Activated CD8-positive, alpha-beta memory T cell treated with anti-CD3 and anti-CD28 coated beads for 48 hours (primary cell): ENCODE results near the gene FNIP1.
"Not testable (repeated sequence)": the region's sequence is repeated elsewhere in the genome, so short reads cannot be mapped to it uniquely, and the experiment has no call there.

Source experiments
- DNase-seq, 3 experiments: peaks; one replicate each; pipeline ENCODE4 v3.0.0-alpha.2; 2020; ENCODE audit warnings: low read depth in 2 of 3, low spot score in 2 of 3

FNIP1 gene

GRCh38 chr5:131693894-131694293, 102.9 kb downstream of the FNIP1 start:
- no peak for DNase-seq

DNA sequence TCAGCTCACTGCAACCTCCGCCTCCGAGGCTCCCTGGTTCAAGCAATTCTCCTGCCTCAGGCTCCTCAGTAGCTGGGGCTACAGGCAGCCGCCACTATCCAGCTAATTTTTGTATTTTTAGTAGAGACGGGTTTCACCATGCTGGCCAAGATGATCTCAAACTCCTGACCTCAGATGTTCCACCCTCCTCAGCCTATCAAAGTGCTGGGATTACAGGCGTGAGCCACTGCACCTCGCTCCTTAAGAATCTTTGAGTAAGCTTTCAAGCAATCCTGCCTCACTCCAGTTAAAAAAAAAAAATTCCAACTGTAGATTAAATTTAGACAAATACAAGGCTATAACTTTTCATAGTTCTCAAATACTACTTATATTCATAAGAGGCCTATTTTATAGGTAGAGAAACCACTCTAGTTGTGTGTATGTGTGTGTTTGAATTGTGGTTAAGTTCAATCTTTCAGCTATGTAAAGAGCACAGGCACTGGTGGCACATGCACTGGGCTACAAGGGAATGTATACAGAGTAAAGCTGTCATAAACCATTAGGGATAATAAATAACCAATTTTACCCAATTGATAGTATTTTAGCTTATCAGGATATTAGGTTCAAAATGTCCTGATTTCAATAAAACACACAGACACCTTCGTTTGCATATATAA, 111.2 kb downstream of the FNIP1 start:
- no peak for DNase-seq

DNA sequence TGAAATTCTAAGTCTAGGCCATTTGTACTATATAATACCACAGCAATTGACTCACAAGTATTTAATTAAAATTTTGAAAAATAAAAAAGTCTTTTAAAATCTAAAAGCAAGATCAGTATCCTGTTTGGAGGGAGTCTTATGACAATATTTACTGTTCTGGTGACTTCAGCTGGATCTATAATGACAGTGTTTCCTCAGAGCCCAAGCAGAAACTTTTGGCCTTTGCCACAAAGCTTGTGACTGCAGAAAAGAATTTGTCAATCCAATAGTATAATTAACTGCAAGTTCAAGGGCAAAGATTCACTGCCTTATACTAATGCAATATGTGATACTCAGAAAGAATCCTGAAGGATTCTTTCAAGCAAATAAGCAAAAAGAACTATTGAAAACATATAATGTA, 112.2 kb downstream of the FNIP1 start:
- no peak for DNase-seq

GRCh38 chr5:131684051-131684450, 112.8 kb downstream of the FNIP1 start:
- DNase-seq: no peak

DNA sequence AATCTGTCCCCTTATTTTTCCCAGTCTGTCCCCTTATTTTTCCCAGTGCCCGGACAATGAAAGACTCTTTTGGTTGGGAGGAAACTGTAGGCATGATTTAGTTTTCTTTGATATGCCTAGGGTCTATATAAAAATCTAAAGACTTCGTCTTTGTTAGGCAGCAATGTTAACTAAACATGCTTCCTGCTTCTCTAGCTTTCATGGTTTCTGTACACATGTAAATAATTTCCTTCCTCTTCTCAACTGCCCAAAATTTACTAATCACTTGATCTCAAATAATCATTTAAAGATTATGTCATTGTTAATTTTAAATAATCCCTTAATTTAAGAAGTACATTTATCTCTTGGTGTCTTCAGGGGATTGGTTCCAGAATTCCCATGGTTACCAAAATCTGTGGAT, 114.0 kb downstream of the FNIP1 start:
- no peak for DNase-seq

DNA sequence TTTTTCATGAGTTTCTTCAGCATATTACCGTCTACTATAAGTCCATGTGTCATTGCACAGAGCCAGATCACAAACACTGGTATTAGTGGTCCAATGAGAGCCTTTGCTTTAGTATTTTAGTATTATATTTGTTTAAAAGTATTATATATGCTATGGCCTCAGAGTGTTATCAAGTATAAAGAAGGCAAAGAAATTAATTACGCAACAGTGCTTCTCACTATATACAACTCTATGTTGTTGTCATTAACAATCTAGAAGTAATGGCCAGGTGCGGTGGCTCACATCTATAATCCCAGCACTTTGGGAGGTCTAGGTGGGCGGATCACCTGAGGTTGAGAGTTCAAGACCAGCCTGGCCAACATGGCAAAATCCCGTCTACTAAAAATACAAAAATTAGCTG, 114.6 kb downstream of the FNIP1 start:
- DNase-seq: no peak

DNA sequence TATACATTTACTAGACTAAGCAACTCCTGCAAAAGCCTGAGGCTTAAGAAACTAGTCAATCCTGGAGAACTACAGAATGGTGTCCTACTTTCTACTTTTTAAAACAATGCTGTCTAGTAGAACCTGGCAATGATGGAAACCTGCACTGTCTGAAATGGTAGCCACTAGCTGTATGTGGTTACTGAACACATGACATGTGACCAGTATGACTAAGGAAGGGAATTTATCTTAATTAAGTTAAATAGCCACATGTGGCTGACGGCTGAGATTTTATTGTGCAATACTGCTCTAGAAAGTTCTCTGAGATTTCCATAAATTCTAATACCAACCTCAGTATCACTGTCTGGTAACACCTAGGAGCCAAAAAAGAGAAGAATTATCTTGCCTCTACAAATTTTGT, 116.9 kb downstream of the FNIP1 start:
- DNase-seq: no peak

DNA sequence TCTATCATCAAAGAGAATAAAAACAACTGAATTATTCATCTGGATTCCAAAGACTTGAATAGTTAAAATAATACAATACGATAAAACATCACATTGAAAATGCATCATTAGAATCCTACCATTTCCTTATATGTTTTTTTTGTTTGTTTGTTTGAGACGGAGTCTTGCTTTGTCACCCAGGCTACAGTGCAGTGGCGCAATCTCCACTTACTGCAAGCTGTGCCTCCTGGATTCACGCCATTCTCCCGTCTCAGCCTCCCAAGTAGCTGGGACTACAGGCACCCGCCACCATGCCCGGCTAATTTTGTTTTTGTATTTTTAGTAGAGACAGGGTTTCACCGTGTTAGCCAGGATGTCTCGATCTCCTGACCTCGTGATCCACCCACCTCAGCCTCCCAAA, 118.5 kb downstream of the FNIP1 start:
- DNase-seq: not testable (repeated sequence)

GRCh38 chr5:131677115-131677514, 119.7 kb downstream of the FNIP1 start:
- DNase-seq: no peak

DNA sequence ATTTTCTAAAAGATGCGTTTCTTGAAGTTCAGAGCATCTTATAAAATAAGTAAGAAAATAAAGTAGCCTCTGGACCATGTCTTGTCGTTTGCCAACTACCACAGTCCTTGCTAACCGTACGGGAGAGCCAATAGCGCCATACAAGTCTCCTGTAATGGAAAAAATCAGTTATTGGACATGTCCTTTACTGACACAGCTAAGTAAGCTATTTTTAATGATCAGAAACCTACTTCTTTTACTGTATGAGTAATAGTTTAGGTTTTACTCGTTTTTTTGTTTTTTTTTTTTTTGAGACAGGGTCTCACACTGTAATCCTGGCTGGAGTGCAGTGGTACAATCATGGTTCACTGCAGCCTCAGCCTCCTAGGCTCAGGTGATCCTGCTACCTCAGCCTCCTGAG, 124.0 kb downstream of the FNIP1 start:
- no peak for DNase-seq

- no peak for DNase-seq
These were observed 124.7 kb downstream of the FNIP1 start for GRCh38 chr5:131671994-131672655.

DNA sequence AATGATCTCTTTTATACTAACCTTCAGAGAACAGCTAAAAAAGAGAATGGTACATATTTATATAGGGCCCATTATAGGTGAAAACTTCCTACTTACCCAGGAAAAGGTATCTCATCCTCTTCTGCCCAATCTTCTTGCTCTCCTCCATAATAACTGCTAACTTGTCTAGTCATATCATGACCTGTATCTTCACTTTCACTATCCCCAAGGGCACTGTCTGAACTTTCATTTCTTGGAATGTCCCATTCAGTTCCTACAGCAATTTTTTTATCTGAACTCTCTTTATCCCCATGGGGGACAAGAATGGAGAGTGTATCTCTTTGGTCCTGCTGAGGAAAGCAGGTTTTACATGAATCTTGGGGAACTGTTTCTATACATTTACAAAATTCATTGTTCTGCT, 125.4 kb downstream of the FNIP1 start:
- no peak for DNase-seq

DNA sequence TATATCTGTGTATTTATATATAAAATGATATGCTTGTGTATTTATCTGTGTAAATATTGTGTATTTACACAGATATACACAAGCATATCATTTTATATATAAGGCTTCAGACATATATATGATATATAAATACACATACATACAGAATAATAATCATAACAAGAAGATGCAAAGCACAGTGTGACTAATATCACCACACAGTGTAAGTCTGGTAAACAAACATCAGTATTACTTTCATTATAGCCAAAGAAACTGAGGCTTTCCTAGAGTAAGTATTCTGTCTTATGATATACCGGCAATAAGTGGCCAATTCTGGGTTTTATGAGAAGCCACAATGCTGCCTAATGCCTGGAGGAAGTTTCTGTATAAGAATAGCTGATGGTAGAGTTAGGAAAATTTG, 131.9 kb downstream of the FNIP1 start:
- DNase-seq: no peak

DNA sequence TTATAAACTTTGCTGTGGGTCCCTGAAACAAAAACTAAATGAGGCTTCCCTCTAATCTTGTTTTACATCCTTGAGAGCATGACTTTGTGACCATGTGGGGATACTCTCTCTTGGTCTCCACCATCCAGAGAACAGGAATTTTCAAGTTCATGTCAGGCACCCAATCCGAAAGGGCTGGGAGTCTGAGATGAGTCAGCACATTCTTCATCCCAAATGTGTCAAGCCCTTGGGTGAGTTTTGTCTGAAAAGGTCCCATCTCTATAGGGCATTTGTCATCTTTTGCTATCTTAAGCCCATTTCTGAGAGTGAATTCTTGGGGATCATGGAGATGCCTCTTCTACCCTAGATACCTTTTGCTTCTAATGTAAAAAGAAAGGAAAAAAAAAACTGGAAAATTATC, 134.9 kb downstream of the FNIP1 start:
- no peak for DNase-seq

- DNase-seq: no peak
These were observed 137.0 kb downstream of the FNIP1 start for GRCh38 chr5:131659841-131660240.

DNA sequence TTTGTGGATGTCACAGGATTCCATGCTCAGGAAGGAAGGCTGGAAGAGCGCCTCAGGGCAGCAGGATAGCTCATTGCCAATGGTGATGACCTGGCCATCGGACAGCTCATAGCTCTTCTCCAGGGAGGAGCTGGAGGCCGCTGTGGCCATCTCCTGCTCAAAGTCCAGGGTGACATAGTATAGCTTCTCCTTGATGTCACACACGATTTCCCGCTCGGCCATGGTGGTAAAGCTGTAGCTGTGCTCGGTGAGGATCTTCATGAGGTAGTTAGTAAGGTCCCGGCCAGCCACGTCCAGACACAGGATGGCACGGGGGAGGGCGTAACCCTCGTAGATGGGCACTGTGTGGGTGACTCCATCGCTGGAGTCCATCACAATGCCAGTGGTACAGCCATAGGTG, 137.5 kb downstream of the FNIP1 start:
- no peak for DNase-seq

DNA sequence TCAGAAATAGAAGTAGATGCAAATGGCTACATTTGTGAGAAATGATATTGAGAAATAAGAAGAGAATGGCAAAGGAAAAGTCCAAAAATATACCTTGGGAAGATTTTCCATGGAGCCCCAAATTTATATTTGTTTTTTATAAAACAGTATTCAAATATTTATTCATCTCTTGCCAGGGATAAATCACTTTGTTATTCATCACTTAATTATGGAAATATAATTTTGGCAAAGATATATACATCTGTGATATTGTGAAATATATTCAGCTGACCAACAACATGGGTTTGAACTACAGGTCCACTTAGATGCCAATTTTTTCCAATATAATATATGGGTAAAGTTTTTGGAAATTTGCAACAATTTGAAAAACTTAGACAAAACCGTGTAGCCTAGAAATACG, 142.0 kb downstream of the FNIP1 start:
- no peak for DNase-seq

DNA sequence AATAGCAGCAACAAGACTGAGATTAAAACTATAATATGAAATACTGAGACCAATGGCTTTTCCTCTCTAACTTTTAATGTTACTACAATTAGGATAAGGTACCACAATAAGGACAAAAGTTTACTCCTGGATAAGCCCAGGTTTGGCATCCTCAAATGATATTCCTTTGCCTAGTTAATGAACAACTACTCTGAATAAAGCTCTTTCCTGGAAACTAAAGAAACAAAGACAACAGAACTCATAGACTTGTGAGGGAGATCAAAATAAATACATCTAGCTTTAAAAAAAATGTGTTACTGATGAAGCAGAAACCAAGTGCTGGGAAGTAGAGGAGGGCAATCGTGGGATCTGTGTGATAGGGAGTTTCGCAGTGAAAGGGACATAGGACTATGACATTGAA, 142.5 kb downstream of the FNIP1 start:
- no peak for DNase-seq

DNA sequence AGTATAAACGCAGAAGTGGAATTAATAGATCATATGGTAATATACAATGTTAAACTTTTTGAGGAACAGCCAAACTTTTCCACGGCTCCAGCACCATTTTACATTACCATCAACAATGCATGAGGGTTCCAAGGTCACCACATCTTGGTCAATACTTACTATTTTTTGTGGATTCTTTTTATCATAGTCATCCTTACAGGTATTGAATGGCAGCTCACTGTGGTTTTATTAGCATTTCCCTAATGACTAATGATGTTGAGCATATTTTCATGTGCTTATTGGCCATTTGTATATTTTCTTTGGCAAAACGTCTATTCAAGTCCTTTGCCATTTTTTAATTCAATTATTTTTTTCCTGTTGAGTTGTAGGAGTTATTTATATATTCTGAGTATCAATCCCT, 147.7 kb downstream of the FNIP1 start:
- DNase-seq: no peak

- no peak for DNase-seq
These were observed 149.6 kb downstream of the FNIP1 start for GRCh38 chr5:131647048-131647769.

DNA sequence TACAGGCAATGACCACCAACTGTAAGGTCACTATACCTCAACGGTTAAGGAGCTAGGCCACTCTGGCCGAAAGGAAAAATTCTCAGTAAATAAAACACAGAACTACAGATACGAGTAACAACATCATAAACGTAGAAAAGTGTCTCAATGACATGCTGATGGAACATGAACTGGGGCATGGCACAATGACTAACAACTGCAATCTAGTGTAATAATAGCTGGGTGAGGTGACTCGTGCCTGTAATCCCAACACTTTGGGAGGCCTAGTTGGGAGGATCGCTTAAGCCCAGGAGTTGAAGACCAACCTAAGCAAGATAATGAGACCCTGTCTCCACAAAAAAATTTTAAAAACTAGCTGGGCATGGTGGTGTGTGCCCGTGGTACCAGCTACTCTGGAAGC, 152.0 kb downstream of the FNIP1 start:
- DNase-seq: no peak

- no peak for DNase-seq
These were observed 152.4 kb downstream of the FNIP1 start for GRCh38 chr5:131644370-131644769.

DNA sequence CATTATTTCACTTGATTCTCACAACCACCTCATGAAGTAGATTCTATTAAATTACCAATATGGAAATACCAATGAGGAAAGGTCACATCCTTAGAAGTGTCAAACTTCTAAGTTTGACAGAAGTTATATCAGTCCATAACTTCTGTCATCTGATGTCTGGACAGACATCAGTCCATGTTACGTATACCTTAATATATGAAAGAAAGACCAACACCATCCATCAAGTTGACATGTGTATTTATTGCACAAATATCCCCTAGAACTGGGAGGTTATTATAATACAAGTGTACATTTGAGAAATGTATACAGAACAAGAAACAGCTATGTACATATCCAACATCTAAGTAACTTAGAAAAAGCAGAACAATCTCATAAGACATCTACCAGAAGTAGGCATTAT, 155.3 kb downstream of the FNIP1 start:
- no peak for DNase-seq
